HepG2 (cell line): ENCODE results near the gene SCRT2. TPM values are rescaled to one million over a fixed set of nuclear protein-coding genes. Genes with fewer than 3 reads are reported as not detected.

Experiments
- ELF1 ChIP-seq: sonication (generic); formaldehyde crosslinking; IDR thresholded peaks from 2 replicates; pipeline ENCODE4 v1.4.0; 2020; ENCODE audit warnings: missing genetic modification reagents
- HBP1 ChIP-seq: IDR thresholded peaks from 2 replicates; pipeline ENCODE4 v1.6.1; 2016; ENCODE audit warnings: low read depth, control low read depth
- IKZF5 ChIP-seq: IDR thresholded peaks from 2 replicates; pipeline ENCODE4 v1.6.1; 2018; ENCODE audit warnings: missing genetic modification reagents, mild to moderate bottlenecking, missing compliant biosample characterization
- MED1 ChIP-seq: sonication (generic); formaldehyde crosslinking; IDR thresholded peaks from 2 replicates; pipeline ENCODE4 v1.4.0; 2020; ENCODE audit warnings: missing genetic modification reagents
- MEIS2 ChIP-seq: sonication (generic); formaldehyde crosslinking; IDR thresholded peaks from 2 replicates; pipeline ENCODE4 v1.9.0; 2021; ENCODE audit warnings: mild to moderate bottlenecking, missing genetic modification reagents
- PITX1 ChIP-seq: sonication (generic); formaldehyde crosslinking; IDR thresholded peaks from 2 replicates; pipeline ENCODE4 v1.5.1; 2020; ENCODE audit warnings: mild to moderate bottlenecking, missing genetic modification reagents
- RAD51 ChIP-seq: fragments of 450-650 bp; IDR thresholded peaks from 2 replicates; pipeline ENCODE4 v1.6.1; 2016; ENCODE audit warnings: borderline replicate concordance
- SAP130 ChIP-seq: IDR thresholded peaks from 2 replicates; pipeline ENCODE4 v1.6.1; 2016; ENCODE audit warnings: low read depth
- SKI ChIP-seq: fragments of 450-650 bp; IDR thresholded peaks from one replicate; pipeline ENCODE4 v1.6.1; 2018; ENCODE audit warnings: mild to moderate bottlenecking; ENCODE audit not compliant: partially characterized antibody
- SMAD3 ChIP-seq: sonication (generic); formaldehyde crosslinking; IDR thresholded peaks from 2 replicates; pipeline ENCODE4 v1.4.0; 2020; ENCODE audit warnings: missing genetic modification reagents
- SOX6 ChIP-seq, 2 experiments: fragments of 450-650 bp in 1 of 2; sonication (generic) in 1 of 2; formaldehyde crosslinking in 1 of 2; IDR thresholded peaks; 2 replicates each; pipeline versions ENCODE4 v1.4.0 to v1.6.1; 2017 to 2020; ENCODE audit warnings: antibody characterized with exemption in 1 of 2, mild to moderate bottlenecking in 1 of 2, missing genetic modification reagents in 1 of 2
- SP4 ChIP-seq: sonication (generic); formaldehyde crosslinking; IDR thresholded peaks from 2 replicates; pipeline ENCODE4 v1.8.1; 2023; ENCODE audit warnings: mild to moderate bottlenecking, missing genetic modification reagents
- SRF ChIP-seq: IDR thresholded peaks from 2 replicates; pipeline ENCODE4 v1.6.1; 2011; ENCODE audit warnings: mild to moderate bottlenecking, low read depth, low read length, moderate library complexity
- ZNF142 ChIP-seq: sonication (generic); formaldehyde crosslinking; IDR thresholded peaks from 2 replicates; pipeline ENCODE4 v1.4.0; 2020; ENCODE audit warnings: missing genetic modification reagents
- ZNF331 ChIP-seq: sonication (generic); formaldehyde crosslinking; IDR thresholded peaks from 2 replicates; pipeline ENCODE4 v1.4.0; 2020; ENCODE audit warnings: missing genetic modification reagents
- polyA plus RNA-seq, 8 experiments: library from polyadenylated mRNA; depleted of rRNA in 3 of 8; stranded (reverse) in 7 of 8; unstranded in 1 of 8; fragments of >200 nt; fragmentation: Illumina TruSeq in 4 of 8; extraction: Trizol in 4 of 8; gene quantifications; 2 replicates each; pipeline versions ENCODE4 v1.2.1 to v1.2.3, GENCODE V29; 2011 to 2016; ENCODE audit warnings: low read depth in 4 of 8, missing spikeins in 1 of 8, mixed read lengths in 1 of 8; ENCODE audit not compliant: insufficient read depth in 1 of 8
- total RNA-seq, 5 experiments: library from RNA; depleted of rRNA; stranded (reverse); fragments of >200 nt; fragmentation: Illumina TruSeq; extraction: Trizol; gene quantifications; 2 replicates each; pipeline ENCODE4 v1.2.3, GENCODE V29; 2016; ENCODE audit warnings: low read depth in 1 of 5
- TF ChIP-seq, protein P1 (sequence below): sonication (generic); formaldehyde crosslinking; IDR thresholded peaks from 2 replicates; pipeline ENCODE4 v1.4.0; 2020; ENCODE audit warnings: missing genetic modification reagents, borderline replicate concordance
- TF ChIP-seq, protein P2 (sequence below): sonication (generic); formaldehyde crosslinking; IDR thresholded peaks from 2 replicates; pipeline ENCODE4 v1.5.1; 2020; ENCODE audit warnings: mild to moderate bottlenecking, moderate library complexity, missing genetic modification reagents

The SCRT2 gene
- total and polyA plus RNA-seq, 2 of the 13 experiments (the other 11 are each of a cell fraction or from before 2014, with no cell fraction given): not detected

DNA sequence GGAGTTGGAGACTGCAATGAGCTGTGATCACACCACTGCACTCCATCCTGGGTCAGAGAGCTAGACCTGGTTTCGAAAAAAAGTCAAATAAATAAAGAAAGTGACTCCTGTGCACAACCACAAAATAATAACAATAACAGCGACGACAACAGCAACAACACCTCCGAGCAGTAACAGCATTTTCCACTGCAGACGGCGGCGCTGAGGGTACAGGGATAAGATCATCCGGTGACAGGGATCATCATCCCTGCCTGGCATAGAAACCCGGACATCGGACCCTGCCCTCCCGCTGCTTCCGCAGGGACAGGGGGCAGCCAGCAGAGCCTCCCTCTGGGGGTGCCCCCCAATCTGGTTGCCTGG, 34.1 kb downstream of the SCRT2 start (continued):
- no peak for TF ChIP-seq SOX6 (IDR thresholded peaks at IDR 0.05)
- peak; percentile 51; the same call in 1 of the 2 replicates for TF ChIP-seq SOX6 (CRISPR knock-in tag; IDR thresholded peaks at IDR 0.05)
- TF ChIP-seq SP4 (CRISPR knock-in tag): no peak
- TF ChIP-seq, protein P1, sequence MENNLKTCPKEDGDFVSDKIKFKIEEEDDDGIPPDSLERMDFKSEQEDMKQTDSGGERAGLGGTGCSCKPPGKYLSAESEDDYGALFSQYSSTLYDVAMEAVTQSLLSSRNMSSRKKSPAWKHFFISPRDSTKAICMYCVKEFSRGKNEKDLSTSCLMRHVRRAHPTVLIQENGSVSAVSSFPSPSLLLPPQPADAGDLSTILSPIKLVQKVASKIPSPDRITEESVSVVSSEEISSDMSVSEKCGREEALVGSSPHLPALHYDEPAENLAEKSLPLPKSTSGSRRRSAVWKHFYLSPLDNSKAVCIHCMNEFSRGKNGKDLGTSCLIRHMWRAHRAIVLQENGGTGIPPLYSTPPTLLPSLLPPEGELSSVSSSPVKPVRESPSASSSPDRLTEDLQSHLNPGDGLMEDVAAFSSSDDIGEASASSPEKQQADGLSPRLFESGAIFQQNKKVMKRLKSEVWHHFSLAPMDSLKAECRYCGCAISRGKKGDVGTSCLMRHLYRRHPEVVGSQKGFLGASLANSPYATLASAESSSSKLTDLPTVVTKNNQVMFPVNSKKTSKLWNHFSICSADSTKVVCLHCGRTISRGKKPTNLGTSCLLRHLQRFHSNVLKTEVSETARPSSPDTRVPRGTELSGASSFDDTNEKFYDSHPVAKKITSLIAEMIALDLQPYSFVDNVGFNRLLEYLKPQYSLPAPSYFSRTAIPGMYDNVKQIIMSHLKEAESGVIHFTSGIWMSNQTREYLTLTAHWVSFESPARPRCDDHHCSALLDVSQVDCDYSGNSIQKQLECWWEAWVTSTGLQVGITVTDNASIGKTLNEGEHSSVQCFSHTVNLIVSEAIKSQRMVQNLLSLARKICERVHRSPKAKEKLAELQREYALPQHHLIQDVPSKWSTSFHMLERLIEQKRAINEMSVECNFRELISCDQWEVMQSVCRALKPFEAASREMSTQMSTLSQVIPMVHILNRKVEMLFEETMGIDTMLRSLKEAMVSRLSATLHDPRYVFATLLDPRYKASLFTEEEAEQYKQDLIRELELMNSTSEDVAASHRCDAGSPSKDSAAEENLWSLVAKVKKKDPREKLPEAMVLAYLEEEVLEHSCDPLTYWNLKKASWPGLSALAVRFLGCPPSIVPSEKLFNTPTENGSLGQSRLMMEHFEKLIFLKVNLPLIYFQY (CRISPR knock-in tag): no peak
- TF ChIP-seq HBP1 (CRISPR knock-in tag): 0 out of 2 replicates have a peak, but pooled peaks have one; percentile 35
- TF ChIP-seq SMAD3: no peak
- TF ChIP-seq ZNF142 (CRISPR knock-in tag): peak; percentile 38; the same call in 1 of the 2 replicates
- TF ChIP-seq RAD51: no peak
- peak; percentile 24; the same call in 1 of the 2 replicates for TF ChIP-seq IKZF5 (CRISPR knock-in tag)
- TF ChIP-seq SKI: peak; percentile 67
- peak; percentile 80 for TF ChIP-seq ELF1 (CRISPR knock-in tag)
- TF ChIP-seq SRF: no peak
- TF ChIP-seq MEIS2: peak; percentile 95
- TF ChIP-seq MED1 (CRISPR knock-in tag): peak; percentile 73
- peak; percentile 54; the same call in 1 of the 2 replicates for TF ChIP-seq PITX1 (CRISPR knock-in tag)
- peak; percentile 81 for TF ChIP-seq SAP130 (CRISPR knock-in tag)
- peak; percentile 56; the same call in 1 of the 2 replicates for TF ChIP-seq ZNF331 (CRISPR knock-in tag)
- TF ChIP-seq, protein P2, sequence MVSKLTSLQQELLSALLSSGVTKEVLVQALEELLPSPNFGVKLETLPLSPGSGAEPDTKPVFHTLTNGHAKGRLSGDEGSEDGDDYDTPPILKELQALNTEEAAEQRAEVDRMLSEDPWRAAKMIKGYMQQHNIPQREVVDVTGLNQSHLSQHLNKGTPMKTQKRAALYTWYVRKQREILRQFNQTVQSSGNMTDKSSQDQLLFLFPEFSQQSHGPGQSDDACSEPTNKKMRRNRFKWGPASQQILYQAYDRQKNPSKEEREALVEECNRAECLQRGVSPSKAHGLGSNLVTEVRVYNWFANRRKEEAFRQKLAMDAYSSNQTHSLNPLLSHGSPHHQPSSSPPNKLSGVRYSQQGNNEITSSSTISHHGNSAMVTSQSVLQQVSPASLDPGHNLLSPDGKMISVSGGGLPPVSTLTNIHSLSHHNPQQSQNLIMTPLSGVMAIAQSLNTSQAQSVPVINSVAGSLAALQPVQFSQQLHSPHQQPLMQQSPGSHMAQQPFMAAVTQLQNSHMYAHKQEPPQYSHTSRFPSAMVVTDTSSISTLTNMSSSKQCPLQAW (CRISPR knock-in tag): peak; percentile 77
